Germinal center (tissue), 1 donor: ENCODE measurements around the gene LRRC10.

Source experiments
- DNase-seq: peaks from one replicate; pipeline ENCODE4 v3.0.0; 2012; ENCODE audit warnings: mixed read lengths, low spot score

The LRRC10 gene, protein sequence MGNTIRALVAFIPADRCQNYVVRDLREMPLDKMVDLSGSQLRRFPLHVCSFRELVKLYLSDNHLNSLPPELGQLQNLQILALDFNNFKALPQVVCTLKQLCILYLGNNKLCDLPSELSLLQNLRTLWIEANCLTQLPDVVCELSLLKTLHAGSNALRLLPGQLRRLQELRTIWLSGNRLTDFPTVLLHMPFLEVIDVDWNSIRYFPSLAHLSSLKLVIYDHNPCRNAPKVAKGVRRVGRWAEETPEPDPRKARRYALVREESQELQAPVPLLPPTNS

DNA sequence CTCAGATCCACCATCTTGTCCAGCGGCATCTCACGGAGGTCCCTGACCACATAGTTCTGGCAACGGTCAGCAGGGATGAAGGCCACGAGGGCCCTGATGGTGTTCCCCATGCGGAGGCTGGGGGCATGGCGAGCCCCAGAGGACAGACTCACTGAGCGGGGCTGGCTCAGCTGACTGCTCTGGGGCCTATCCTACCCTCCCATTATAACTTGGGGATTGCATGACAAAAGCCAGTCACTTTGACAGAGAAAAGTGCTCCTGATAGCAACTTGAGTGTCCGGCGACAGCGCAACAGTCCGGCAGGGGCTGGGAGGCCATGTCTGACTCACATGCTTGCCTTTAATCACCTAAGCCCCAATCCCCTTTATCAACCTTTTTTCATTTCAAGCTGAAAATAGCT, at the start of gene LRRC10:
Gene LRRC10 (minus strand): TSS at position 179 of the 400 bp plus-strand sequence. CDS start 69 bp downstream, at position 110.
- DNase-seq: no peak

DNA sequence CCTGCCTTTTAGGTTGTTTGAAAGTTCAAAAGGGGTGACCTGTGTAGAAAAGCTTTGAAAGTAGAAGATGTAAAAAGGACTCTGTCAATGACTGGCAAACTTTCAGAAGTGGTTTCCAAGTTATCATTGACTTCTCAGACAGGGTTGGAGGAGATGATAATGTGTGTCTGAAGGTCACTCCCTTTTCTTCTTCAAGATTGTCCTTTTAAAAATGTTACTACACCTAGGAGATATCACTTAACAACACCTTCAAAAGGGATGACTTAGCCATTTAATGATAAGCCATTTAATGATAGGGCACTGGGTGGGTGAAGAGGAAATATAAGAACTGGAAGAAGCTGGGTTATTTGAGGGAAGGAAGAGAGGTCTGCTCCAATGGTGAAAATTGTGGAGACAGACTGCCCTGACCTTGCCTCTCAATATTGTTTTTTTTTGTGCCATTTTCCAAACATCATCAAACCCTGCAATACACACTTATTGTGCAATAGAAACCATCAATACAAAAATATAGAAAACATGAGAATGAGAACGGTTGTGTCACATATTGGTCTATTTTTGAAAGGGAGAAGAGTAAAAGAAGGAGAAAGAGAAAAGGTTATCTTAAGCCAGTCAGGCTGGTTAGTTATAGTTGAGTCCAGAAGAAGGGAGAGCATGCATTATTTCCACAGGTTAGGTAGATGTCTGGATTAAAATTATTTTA, 49.6 kb upstream of the LRRC10 start:
- DNase-seq: no peak

DNA sequence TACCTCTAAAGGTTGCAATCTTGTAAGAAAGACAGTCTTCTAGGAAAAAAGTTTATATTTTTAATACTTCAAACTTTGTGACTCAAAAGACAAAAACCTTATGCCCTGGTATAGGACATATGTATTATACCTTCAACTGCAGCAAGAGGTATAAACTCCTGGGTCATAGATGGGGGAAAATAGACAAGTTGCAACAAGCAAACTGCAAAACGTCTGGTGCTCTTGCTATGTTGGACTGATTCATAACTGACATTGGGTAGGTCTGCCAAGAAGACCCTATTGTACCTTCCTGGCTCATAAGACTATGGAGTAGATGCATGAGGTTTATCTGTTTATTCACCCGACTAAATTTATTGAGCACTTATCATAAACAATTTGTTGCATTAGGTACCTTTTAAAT, 47.5 kb upstream of the LRRC10 start:
- DNase-seq: no peak

DNA sequence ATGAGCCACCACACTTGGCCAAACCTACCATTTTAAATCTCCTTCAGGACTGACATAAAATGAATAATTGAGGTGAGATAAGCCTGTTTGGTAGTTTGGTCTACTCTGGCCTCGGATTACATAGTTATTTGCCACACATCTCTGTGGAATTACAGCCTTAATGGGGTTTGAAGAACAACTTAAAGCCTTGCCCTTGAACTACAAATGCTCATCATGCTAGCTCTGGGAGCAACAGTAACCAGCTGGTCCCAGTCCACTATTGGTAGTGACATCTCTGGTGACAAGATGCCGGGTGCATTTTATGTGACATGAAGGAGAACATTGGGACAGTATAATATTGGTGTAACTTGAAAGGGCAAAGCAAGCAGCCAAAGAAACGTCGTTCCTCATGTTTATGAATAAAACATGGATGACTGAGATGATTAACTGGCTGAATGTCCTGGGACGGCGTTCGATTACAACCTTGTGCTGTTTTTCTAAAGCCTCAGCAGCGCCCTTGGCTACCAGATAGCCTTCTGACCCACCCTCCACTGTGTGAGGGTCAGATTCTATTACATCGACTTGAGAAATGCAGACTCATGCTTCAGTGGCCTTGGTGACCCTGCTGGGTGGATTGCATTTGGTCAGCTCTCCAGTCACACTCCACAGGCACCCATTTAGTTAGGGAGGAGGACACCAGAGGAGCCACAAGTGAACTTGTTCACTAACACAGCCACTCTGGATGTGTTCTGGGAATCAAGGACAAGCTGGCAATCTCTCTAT, 46.9 kb upstream of the LRRC10 start:
- DNase-seq: no peak

DNA sequence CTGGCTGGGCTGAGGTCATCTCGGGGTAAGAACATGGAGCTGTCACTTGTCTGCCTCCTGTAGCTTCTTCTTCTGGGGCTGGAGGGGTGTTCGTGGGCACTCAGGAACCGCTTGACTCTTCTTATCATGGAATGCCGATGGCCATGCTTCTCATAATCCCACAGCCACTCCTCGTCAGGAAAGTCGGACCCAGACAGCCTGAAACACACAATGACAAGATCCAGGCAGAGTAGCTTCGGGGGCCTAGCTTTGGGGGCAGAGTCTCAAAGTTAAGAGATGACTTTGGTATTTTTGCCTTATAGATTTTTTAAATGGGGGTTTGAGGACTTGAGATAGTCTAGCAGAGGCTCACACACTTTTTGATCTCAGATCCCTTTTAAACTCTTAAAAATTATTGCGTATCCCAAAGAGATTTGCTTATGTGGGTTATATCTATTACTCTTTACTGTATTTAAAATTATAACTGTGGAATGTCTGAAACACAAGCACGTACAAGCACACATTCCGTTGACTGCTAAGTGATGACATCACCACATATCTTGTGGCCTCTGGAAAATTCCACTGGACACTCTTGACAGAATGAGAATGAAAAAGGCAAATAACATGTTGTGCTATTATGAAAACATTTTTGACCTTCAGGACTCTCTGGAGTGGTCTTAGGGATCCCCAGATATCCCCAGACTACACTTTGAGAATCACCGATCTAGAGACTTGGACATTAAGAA, 45.1 kb upstream of the LRRC10 start:
- DNase-seq: no peak

DNA sequence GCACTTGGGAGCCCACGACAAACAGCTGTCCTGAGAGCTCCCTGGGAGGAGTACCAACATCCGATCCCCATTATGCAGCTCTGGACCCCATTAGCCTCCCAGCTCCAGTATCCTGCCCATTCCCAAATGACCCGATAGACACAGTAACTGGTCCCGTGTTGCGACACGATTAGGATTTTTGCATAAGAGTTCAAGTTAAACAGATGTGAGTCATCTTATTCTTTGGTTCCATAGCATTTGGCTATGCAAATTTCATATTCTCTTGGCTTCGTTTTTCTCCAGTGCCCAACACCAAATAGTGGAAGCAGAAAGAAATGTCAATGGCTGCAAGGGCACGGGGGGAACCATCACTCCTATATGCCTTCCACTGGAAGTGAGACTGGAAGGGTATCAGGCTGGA, 43.0 kb upstream of the LRRC10 start:
- no peak for DNase-seq

DNA sequence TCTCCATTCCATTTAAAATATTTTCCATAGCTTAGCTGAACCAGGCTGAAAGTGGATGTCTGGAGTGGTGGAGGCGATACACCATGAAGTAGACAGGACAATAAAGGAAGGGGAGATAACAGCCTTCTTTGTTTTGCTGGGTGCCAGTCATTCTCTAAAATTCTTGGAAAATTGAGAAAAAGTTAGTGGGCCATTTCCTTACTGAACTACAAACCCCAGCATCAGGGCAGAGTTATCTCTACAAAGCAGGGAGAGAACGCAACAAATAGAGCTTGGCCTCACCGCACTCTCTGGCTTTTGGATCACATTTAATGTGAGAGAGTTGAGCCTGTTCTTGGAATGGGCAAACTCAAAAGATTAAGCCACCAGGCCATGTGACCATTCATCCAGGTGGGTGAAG, 41.2 kb upstream of the LRRC10 start:
- no peak for DNase-seq

DNA sequence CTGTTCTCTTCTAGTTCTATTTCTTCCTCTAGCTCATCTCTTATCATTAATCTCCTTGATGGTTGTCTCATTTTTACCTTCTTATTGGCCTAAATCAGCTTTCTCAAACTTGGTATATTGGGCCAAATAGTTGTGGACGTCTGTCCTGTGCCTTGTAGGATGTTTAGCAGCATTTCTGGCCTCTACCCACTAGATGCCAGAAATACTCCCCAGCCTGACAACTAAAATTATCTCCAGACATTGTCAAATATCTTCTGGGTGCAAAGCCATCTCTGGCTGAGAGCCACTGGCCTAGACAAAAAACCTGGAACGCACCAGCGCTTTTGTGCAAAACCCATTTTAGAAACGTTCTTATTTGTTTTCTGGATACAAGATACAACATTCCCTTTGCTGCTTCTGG, 38.8 kb upstream of the LRRC10 start:
- DNase-seq: no peak

DNA sequence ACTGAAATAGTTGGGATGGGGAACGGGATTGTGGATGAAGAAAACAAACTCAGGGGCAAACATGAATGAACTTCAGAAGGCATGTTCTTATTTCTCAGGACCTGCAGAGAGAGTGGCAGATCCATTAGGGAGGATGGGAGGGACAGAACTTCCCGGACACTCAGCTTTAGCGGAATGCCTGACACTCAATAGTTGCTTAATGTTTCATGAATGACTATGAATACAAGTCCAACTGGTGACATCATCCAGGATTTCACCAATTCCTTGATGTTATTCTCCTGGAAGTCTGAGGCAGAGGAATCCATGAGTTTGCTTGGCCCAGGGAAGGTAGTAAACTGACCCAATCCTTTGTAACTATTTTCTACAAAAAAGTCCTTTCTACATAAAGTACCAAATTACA, 37.8 kb upstream of the LRRC10 start:
- no peak for DNase-seq

DNA sequence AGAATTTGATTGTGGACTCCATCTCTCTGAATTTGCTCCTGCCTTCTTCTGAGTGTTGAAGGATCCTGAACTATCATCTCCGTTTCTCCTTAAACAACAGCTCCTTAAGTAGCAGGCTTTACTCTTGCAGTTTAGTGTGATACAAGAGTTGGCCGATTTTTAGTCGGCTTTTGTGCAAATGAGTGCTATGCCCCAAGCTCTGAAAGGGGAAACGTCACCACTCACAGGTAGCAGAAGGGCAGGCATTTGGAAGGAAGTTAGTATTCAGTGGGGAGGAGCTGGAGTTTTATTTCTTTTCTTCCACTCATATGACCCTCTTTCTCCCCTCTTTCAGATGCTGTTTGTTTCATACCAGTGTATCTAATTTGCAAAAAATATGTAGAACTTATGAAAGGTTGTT, 36.5 kb upstream of the LRRC10 start:
- DNase-seq: no peak

DNA sequence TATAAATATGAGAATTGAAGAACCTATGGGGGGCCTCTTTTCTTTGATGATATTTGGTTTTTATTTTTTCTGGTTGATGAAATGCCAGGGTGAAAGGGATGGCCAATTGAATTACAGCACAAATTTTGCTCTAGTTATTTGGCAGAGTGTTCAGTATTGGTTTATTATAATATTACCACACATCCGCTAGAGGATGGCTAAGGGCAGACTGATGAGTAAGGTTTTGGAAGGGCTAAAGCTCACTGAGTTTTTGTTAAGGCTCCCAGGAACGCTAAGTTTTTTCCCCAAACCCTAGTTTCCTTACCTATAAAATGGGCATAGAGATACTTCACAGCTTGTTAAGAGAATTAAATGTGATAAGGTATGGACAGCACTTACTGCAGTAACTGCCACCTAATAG, 34.3 kb upstream of the LRRC10 start:
- DNase-seq: no peak

DNA sequence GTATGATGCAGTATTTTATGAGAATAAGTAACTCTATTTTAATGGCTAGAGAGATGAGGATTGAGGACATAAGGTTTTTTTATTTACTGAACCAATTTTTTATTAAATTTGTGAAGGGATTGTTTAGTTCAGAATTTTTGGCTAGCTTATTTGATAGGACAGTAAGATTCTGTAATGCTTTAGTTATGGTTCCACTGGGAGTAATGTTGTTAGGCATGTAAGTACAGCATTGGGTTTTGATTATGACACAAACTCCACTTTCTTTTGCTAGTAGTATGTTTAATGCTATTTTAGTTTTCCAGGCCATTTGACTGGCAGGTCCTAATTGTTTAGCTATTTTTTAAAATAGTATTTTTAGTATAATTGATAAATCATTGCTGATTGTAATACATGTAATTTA, 33.8 kb upstream of the LRRC10 start:
- no peak for DNase-seq

DNA sequence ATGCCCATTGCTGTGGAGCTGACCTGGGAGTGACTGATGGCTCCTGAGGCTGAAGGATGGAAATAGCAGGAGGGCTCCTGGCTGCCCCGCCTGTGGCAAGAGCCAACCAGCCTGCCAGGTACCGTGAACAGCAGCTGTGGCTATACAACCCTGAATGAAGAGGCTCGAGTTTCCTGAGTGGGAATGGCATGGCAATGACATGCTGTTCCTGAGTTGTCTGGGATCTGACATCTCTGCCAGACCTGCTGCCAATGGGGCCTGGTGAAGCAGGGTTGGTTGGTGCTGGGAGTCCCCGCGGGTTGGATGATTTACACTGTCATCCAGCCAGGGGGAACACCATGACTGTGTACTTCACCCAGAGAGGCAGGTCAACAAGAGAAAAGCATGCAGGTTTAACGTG, 31.8 kb upstream of the LRRC10 start:
- DNase-seq: no peak

DNA sequence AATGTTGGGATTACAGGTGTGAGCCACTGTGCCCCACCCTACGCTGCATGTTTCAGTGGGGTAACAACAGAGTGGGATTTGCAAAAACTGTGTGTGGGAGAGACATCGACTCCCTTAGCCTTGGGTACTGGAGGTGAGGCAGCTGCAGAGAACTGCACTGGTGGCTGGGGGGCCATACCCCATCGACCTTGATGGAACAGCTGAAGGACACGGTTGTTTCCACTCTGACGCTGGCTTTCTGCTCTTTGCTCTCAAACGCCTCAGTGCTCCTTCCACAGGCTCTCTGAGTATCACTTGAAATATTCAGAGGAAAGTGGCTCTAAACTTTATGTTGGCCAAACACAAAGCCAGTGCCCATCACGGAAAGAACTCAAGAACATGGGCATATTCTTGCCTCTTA, 30.8 kb upstream of the LRRC10 start:
- no peak for DNase-seq

DNA sequence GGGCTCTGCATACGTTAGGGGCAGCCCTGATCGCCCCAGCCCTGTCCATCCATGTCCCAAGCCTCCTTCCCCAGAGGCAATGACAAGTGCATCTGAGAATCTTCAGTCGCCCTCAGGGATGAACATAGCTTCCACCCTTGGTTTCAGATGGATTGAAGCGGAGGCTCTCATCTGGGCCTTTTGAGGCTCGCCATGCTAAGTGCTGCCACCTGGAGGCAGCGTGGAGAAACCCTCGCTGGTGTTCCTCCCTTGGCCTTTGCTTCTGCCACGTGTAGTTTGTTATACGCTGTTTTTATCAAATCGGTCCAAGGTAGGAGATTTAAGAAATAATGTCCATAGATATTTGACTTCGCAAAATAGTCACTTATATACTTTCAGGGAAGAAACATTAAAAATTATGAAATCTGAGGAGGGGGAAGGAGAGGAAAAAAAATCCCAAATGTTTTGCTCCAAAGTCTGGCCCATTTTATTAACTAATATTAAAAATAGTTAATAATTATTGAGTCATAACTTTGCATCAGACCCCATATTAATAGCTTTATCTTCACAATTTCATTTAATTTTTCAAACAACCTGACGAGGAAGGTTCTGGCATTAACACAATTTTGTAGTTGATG, 28.8 kb upstream of the LRRC10 start:
- peak; percentile 78 for DNase-seq

DNA sequence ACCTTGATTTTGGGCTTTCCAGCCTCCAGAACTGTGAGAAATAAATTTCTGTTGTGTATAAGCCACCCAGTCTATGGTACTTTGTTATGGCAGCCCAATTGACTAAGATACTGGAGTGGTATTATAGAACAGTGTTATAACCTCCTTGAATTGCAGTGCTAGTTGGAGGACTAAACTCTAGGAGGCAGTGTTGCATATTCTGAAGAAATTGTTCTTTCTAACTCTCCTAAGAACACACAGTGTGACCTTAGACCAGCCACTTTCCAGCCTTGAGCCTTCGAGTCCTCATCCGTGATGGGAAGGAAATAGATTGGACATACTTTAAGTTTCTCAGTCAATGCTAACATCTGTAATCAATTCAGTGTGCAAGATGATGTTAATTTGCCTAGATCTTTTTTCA, 22.4 kb upstream of the LRRC10 start:
- no peak for DNase-seq

DNA sequence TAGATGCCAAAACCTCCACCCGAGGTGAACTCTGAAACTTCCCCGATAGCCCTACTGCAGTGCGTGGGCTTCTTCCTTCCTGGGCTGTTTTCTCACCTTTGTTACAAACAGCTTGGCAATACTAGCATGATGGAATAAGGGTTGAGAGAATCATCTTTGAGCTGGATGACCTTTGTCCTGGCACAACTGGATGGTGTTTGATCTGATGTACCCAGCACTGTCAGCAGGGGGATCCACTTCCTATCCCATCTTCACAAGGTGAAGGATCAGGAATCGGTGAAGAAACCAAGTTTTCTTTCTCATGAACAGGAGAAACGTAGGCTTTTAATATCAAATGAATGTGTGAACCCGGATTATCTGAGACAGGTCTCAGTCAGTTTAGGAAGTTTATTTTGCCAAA, 19.5 kb upstream of the LRRC10 start:
- DNase-seq: no peak

DNA sequence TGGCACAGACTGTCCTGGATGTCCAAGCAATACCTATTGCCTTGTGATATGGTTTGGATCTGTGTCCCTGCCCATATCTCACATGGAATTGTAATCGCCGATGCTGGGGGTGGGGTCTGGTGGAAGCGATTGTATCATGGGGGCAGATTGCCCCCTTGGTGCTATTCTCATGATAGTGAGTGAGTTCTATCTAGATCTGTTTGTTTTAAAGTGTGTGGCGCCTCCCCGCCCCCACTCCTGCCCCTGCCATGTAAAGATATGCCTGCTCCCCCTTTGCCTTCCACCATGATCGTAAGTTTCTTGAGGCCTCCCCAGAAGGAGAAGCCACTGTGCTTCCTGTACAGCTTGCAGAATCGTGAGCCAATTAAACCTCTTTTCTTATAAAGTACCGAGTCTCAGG, 16.8 kb upstream of the LRRC10 start:
- DNase-seq: no peak

DNA sequence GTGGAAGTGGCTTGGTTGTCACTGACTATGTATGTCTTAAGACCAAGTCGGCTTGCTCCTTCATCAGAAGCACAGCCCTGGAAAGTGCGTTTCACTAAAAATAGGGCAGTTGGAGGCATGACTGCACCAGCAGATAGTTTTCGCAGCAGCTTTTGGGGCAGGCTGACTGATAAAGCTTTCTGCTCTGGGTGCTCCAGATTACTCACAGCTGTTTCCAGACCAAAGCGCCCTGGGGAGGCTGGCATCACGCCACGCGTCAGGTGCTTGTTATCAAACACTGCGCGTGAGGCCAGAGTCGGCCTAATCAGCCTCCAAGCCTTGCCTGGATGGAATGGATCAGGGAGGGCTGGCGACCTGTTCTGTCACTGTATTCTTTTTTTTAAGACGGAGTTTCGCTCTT, 13.3 kb upstream of the LRRC10 start:
- DNase-seq: no peak

DNA sequence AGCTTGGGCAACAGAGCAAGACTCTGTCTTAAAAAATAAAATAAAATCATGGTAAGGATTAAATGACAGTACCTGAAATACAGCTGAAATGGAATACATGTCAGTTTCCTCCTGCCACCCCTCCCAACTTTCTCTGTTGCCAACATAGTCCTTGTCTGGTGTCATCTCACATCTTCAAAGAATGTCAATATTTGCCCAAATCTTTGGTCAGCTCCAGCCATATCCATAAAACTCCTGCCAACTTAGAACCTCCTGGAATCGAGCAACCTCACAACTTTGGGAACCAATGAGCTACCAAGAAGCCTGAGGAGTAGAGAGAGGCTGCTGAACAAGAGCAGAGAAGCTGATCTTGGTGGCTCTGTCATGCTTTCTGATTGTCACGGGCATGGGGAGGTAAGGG, 10.8 kb upstream of the LRRC10 start:
- DNase-seq: no peak

DNA sequence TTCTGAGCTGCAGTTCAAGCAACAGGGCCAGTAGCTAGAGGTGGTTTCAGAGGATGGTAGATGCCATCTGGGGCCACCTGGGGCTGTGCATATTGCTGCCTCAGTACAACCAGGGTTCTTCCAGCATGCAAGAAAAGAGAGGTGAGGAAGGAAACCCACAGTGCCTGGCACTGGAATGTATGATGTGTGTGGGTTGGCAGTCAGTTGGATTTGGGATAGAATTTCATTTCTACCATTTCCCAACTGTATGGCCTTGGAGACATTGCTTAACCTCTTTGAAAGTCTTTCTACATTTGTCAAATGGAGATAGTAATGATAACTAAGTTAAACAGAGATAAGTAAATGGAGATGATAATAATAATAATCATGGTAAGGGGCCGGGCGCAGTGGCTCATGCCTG, 10.2 kb upstream of the LRRC10 start:
- no peak for DNase-seq

DNA sequence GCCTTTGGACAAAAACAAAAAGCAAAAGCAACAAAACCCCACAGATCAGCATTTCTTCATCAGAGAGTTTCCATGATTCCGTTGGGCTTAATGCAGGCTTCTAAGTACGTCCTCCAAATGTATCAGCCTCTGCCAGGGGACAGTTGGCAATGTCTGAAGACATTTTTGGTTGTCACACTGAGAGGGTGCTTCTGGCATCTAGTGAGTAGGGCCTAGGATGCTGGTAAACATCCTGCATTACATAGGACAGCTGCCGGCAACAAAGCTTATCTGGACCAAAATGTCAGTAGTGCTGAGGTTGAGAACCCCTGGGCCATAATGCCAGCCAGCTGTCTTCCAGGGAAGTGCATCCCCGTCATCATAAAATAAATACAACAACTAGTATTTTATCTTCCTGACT, 9.4 kb upstream of the LRRC10 start:
- no peak for DNase-seq
